SK-N-SH (cell line): ENCODE measurements around the gene TUBB4A.
"Not testable (repeated sequence)": the region's sequence is repeated elsewhere in the genome, so short reads cannot be mapped to it uniquely, and the experiment has no call there.

Source experiments
- CTCF ChIP-seq: fragments of 200-600 bp; sonication (generic); IDR thresholded peaks from 2 replicates; pipeline ENCODE4 v1.6.1; 2017; ENCODE audit warnings: antibody characterized with exemption, mild to moderate bottlenecking, moderate library complexity
- IRF3 ChIP-seq: fragments of 150-350 bp; IDR thresholded peaks from 2 replicates; pipeline ENCODE4 v1.6.1; 2016; ENCODE audit warnings: mild to moderate bottlenecking, low read depth, low read length
- POLR2AphosphoS5 ChIP-seq: IDR thresholded peaks from 2 replicates; pipeline ENCODE4 v1.6.1; 2012; ENCODE audit warnings: low read depth, low read length
- REST ChIP-seq: IDR thresholded peaks from 2 replicates; pipeline ENCODE4 v1.6.1; 2012; ENCODE audit warnings: mild to moderate bottlenecking, low read depth, low read length, moderate library complexity

- TF ChIP-seq REST, CTCF, IRF3, POLR2AphosphoS5: not testable (repeated sequence)
Measured at GRCh38 chr19:6550679-6551078, 48.6 kb upstream of the TUBB4A start.
